PC-3 (cell line): Measurements from ENCODE around the gene TIMM23. TPM values are rescaled to one million over a fixed set of nuclear protein-coding genes. Genes with fewer than 3 reads are reported as not detected.

ENCODE experiments used
- ATAC-seq: fragments of 200-7000 bp; cut with Tn5 transposase; 2 replicates; pipeline ENCODE4 v1.9.1; 2020; ENCODE audit warnings: mild to moderate bottlenecking, moderate library complexity
- BruUV-seq: library from RNA; stranded (reverse); fragments of 400-500 nt; replicated peaks from 2 replicates; lab custom pipeline; 2021; lab: Mats Ljungman, UMichigan
- CTCF ChIA-PET: fragments of 300-600 bp; sonication (Branson Sonifier 250); formaldehyde crosslinking; loops from one replicate; lab custom pipeline; 2022; ENCODE audit warnings: antibody characterized with exemption; lab: Charles Lee
- POLR2A ChIA-PET: fragments of 300-600 bp; sonication (Branson Sonifier 250); formaldehyde crosslinking; loops from one replicate; lab custom pipeline; 2022; ENCODE audit warnings: antibody characterized with exemption; ENCODE audit not compliant: unreplicated experiment; lab: Charles Lee
- DNase-seq: peaks from one replicate; pipeline ENCODE4 v3.0.0-alpha.2; 2015
- H2AFZ ChIP-seq: fragments of 300-600 bp; sonication (generic); 2 replicates; pipeline ENCODE4 v1.6.0; 2016; ENCODE audit warnings: antibody characterized with exemption, low read length
- H3F3A ChIP-seq: fragments of 300-600 bp; sonication (generic); one replicate; pipeline ENCODE4 v1.6.0; 2017; ENCODE audit warnings: antibody characterized with exemption, low read length, control low read depth, mild to moderate bottlenecking; ENCODE audit not compliant: unreplicated experiment
- H3K27ac ChIP-seq: fragments of 300-600 bp; sonication (generic); 2 replicates; pipeline ENCODE4 v1.5.1; 2016; ENCODE audit warnings: mild to moderate bottlenecking, low read length
- H3K27me3 ChIP-seq: fragments of 300-600 bp; sonication (generic); 2 replicates; pipeline ENCODE4 v1.6.1; 2016; ENCODE audit warnings: low read length, mixed read lengths
- H3K36me3 ChIP-seq: fragments of 300-600 bp; sonication (generic); 2 replicates; pipeline ENCODE4 v1.6.1; 2016; ENCODE audit warnings: low read depth, mixed run types, low read length, mixed read lengths
- H3K4me1 ChIP-seq: fragments of 300-600 bp; sonication (generic); 2 replicates; pipeline ENCODE4 v1.5.1; 2016; ENCODE audit warnings: low read length; ENCODE audit not compliant: insufficient read depth
- H3K4me2 ChIP-seq: fragments of 300-600 bp; sonication (generic); 2 replicates; pipeline ENCODE4 v1.6.0; 2016; ENCODE audit warnings: low read length
- H3K4me3 ChIP-seq: fragments of 300-600 bp; sonication (generic); 2 replicates; pipeline ENCODE4 v1.5.1; 2016; ENCODE audit warnings: mild to moderate bottlenecking, low read length, mixed read lengths
- H3K79me2 ChIP-seq: fragments of 300-600 bp; sonication (generic); 2 replicates; pipeline ENCODE4 v1.6.1; 2017; ENCODE audit warnings: low read length, mixed read lengths
- H3K9ac ChIP-seq: fragments of 300-600 bp; sonication (generic); 2 replicates; pipeline ENCODE4 v1.6.0; 2016; ENCODE audit warnings: mild to moderate bottlenecking, low read length
- H3K9me2 ChIP-seq: fragments of 300-600 bp; sonication (generic); replicated peaks from 2 replicates; pipeline ENCODE4 v1.6.1; 2016; ENCODE audit warnings: mixed run types, low read length, mixed read lengths
- H3K9me3 ChIP-seq: fragments of 300-600 bp; sonication (generic); 2 replicates; pipeline ENCODE4 v1.6.1; 2016; ENCODE audit warnings: low read length, mixed read lengths
- H4K20me1 ChIP-seq: fragments of 300-600 bp; sonication (generic); 2 replicates; pipeline ENCODE4 v1.6.1; 2016; ENCODE audit warnings: low read length, mixed read lengths
- EZH2 ChIP-seq: fragments of 300-600 bp; sonication (generic); IDR thresholded peaks from one replicate; pipeline ENCODE4 v1.6.1; 2017; ENCODE audit warnings: antibody characterized with exemption, mild to moderate bottlenecking, low read length; ENCODE audit not compliant: unreplicated experiment
- EZH2phosphoT487 ChIP-seq: fragments of 300-600 bp; sonication (generic); IDR thresholded peaks from 2 replicates; pipeline ENCODE4 v1.6.1; 2018; ENCODE audit warnings: mild to moderate bottlenecking, antibody characterized with exemption, low read length, borderline replicate concordance
- intact Hi-C: fragments of 100-400 bp; cut with micrococcal nuclease; formaldehyde crosslinking; loops from 2 replicates; pipeline ENCODE4 v1.9.0; 2023
- total RNA-seq: library from RNA; depleted of rRNA; stranded (reverse); fragments of >200 nt; gene quantifications from 2 replicates; pipeline ENCODE4 v1.2.3, GENCODE V29; 2014
- TF ChIP-seq, protein P1 (sequence below): fragments of 300-600 bp; sonication (generic); conservative IDR thresholded peaks from 2 replicates; pipeline ENCODE4 v1.5.1; 2017; ENCODE audit warnings: antibody characterized with exemption, low read depth, mild to moderate bottlenecking, low read length

Gene TIMM23
- total RNA-seq, 1 experiment from 2014 or later, result 97.9 TPM

DNA sequence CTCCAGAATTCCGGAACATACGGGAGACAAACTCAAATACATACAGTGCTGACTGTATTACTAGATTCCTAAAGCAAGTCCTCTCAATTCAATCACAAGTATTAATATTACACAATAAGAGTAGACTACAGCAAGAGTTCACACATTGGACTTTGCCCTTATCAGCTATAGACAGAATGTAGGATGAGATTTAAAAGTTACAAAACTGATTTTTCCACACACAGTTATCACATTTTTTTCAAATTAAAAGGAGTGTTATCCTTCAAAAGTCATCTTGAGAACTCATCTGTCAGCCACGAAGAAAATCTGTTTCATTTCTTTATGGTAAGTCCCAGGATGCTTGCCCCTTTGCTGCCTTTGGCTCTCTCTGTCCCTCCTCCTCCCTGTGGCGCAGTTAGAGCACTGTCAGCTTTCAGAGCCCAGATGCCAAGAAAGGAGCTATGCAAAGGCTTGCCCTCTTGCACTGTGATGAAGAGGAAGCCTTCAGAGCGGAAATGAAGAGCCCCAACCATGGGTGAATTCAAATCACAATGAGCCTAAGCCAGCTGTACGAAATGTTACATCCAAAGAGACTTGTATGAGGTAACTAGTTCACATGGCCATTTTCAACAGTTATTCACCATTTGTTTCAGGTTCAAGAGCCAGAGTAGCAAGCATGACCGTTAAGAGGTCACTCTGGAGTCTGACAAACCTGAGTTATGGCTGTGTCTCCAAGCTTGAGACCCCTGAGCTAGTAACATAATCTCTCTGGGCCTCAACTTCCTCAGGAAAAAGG lies 47.5 kb downstream of the TIMM23 start:
- Histone ChIP-seq H2AFZ (no peak overlapping the region), H3K36me3 (peaks cover 11% of the 10 kb centered on the region; the same call in 1 of the 2 replicates), H3K4me1 (peaks cover 6% of the 10 kb centered on the region), H3K79me2 (peaks cover 91% of the 10 kb centered on the region), H3K4me3 (no peak overlapping the region), H3K9ac (no peak overlapping the region), H3K4me2 (no peak overlapping the region), H3K9me3 (no peaks in the 10 kb centered on the region), H3K27me3 (no peaks in the 10 kb centered on the region), H3K27ac (no peak overlapping the region), H3K9me2 (no peaks in the 10 kb centered on the region), H4K20me1 (peaks cover 42% of the 10 kb centered on the region; the same call in 1 of the 2 replicates), H3F3A (no peaks in the 10 kb centered on the region)
- ATAC-seq (no peak), DNase-seq (no peak)
- TF ChIP-seq EZH2 (no peak), EZH2phosphoT487 (no peak)
- TF ChIP-seq, protein P1, sequence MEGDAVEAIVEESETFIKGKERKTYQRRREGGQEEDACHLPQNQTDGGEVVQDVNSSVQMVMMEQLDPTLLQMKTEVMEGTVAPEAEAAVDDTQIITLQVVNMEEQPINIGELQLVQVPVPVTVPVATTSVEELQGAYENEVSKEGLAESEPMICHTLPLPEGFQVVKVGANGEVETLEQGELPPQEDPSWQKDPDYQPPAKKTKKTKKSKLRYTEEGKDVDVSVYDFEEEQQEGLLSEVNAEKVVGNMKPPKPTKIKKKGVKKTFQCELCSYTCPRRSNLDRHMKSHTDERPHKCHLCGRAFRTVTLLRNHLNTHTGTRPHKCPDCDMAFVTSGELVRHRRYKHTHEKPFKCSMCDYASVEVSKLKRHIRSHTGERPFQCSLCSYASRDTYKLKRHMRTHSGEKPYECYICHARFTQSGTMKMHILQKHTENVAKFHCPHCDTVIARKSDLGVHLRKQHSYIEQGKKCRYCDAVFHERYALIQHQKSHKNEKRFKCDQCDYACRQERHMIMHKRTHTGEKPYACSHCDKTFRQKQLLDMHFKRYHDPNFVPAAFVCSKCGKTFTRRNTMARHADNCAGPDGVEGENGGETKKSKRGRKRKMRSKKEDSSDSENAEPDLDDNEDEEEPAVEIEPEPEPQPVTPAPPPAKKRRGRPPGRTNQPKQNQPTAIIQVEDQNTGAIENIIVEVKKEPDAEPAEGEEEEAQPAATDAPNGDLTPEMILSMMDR, result no peak
- BruUV-seq, result no TSS peak
- intact Hi-C loops, result no loop called here
- CTCF ChIA-PET, result no interaction called here
- POLR2A ChIA-PET, result no interaction called here

DNA sequence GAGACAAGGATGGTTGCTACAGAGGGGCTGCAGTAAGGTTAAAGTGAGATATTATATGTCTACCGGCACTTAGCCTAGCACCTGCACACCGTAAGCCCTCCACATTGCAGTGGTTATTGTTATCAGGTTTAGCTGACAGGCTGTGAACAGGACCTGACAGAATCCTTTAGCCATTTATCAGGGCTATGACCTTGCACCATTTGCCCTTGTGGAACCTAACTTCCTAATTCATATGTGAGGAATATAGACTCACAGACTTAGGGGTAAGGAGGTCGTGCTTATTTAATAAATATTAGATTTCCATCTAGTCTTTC lies 48.0 kb downstream of the TIMM23 start:
- no TSS peak for BruUV-seq
- H3F3A ChIP-seq, result no peaks in the 10 kb centered on the region
- peaks cover 3% of the 10 kb centered on the region; the same call in 1 of the 2 replicates for H3K4me1 ChIP-seq
- H2AFZ ChIP-seq, result no peak overlapping the region
- DNase-seq, result no peak
- ChIA-PET POLR2A (no interaction called here), CTCF (no interaction called here)
- H3K9ac ChIP-seq, result no peak overlapping the region
- peaks cover 43% of the 10 kb centered on the region; the same call in 1 of the 2 replicates for H4K20me1 ChIP-seq
- peaks cover 8% of the 10 kb centered on the region; the same call in 1 of the 2 replicates for H3K36me3 ChIP-seq
- TF ChIP-seq EZH2phosphoT487, result no peak
- TF ChIP-seq, protein P1, result no peak
- TF ChIP-seq EZH2, result no peak
- no peak for ATAC-seq
- no peak overlapping the region for H3K27ac ChIP-seq
- no peak overlapping the region for H3K4me3 ChIP-seq
- no peaks in the 10 kb centered on the region for H3K27me3 ChIP-seq
- H3K79me2 ChIP-seq, result peaks cover 96% of the 10 kb centered on the region
- H3K9me2 ChIP-seq, result no peaks in the 10 kb centered on the region
- intact Hi-C loops, result no loop called here
- H3K4me2 ChIP-seq, result no peak overlapping the region
- no peaks in the 10 kb centered on the region for H3K9me3 ChIP-seq
